Activated naive CD4-positive, alpha-beta T cell treated with anti-CD3 and anti-CD28 coated beads, Interleukin-2, amount 50 U/mL, for 24 hours (primary cell): Measurements from ENCODE around the gene PIMREG.
A peak's percentile ranks its signal among the peaks of the same experiment; 100 is the strongest.

Experiments
- H3K27ac Mint-ChIP-seq: one replicate; pipeline ENCODE4 v1.8.0; 2021; ENCODE audit warnings: mild to moderate bottlenecking, mixed read lengths
- H3K27me3 Mint-ChIP-seq: one replicate; pipeline ENCODE4 v1.8.0; 2021; ENCODE audit warnings: mixed read lengths
- H3K36me3 Mint-ChIP-seq: one replicate; pipeline ENCODE4 v1.8.0; 2021; ENCODE audit warnings: mixed read lengths
- H3K4me1 Mint-ChIP-seq: one replicate; pipeline ENCODE4 v1.8.0; 2021; ENCODE audit warnings: mixed read lengths
- H3K4me3 Mint-ChIP-seq: one replicate; pipeline ENCODE4 v1.8.0; 2021; ENCODE audit warnings: mild to moderate bottlenecking, mixed read lengths
- H3K9me3 Mint-ChIP-seq: one replicate; pipeline ENCODE4 v1.8.0; 2021; ENCODE audit warnings: mixed read lengths

PIMREG gene

DNA sequence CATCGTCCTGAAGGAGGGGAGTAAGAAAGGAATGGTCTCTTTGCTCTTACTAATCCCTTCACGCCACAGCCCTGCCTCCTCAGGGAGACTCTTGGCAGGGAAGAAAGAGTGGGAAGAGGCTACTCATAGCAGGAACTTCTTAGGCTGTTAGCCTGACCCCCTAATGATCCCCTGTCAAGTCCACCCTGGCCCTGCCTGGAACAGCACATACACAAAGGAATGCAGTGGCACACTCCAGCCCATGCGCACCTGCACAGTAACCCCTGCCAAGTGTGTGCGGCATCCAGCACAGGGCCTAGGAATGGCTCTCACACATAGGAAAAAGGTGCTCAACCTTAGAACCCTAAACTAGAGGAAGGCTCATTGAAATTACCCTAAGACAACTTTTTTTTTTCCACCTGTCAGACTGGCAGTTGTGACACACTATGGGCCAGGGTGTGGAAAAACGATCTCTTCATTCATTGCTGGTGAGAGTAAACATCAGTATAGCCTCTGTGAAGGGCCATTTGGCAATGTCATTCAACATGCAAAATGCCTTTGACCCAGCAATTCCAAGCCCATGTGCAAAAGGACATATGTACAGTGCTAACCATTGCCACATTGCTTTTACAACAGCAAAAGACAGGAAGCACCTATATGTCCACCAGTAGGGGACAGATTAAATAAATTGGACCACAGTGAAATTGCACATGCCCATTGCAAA, 50.1 kb downstream of the PIMREG start:
- no peaks in the 10 kb centered on the region for H3K27me3 Mint-ChIP-seq
- no peaks in the 10 kb centered on the region for H3K36me3 Mint-ChIP-seq
- peaks cover 16% of the 10 kb centered on the region for H3K4me1 Mint-ChIP-seq
- no peaks in the 10 kb centered on the region for H3K9me3 Mint-ChIP-seq
- H3K27ac Mint-ChIP-seq: no peak overlapping the region
- H3K4me3 Mint-ChIP-seq: no peak overlapping the region

DNA sequence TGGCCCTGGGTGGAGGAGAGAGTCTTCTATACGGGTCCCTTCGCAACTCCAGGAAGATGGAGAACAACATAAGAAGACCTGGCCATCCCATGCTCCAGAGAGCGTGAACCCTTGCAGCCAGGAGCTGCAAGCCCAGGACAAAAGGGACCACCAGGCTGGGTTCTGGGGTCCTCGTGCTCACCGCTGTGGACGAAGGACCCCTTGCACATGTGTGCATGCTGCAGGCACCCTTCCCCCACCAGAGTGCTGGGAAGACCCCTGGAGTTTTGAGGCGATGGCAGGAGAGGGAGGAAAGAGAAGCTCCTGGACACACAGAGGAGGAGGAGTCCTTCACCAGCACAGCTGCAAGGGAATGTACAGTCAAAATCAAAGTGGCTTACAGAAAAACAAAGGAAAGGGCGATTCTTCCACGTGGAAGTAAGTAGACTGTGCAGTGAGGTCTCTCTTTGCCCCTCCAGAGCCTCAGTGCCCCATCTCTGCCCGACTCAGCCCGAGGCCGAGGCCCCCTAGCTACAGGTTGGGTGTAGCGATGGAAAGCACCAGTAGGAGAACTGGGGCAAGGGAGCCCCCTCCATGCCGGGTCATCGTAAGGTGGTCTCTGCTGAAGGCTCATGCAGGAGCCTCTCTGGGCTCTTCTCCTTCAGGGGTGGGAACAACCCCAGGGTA, 51.3 kb downstream of the PIMREG start:
- H3K9me3 Mint-ChIP-seq: no peaks in the 10 kb centered on the region
- H3K27me3 Mint-ChIP-seq: no peaks in the 10 kb centered on the region
- H3K36me3 Mint-ChIP-seq: no peaks in the 10 kb centered on the region
- no peak overlapping the region for H3K27ac Mint-ChIP-seq
- H3K4me3 Mint-ChIP-seq: peak overlapping the region; percentile 47
- H3K4me1 Mint-ChIP-seq: peaks cover 16% of the 10 kb centered on the region

DNA sequence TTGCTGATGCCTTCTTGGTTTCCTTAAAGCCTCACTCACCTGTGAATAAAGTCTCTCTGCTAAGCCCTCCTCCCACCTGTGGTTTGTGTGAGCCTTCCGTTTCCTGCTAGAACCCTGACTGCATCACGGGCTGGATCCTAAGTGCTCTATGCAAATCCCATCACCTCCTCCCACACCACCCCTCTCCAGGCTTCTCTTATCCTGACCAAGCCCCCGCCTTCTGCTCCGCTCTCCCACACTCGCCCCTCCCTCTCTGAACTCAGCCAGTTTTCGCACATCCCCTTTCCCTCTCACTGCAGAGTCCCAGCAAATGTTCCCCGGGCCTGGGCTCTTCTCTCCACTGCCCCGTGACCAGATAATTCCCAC, 51.8 kb downstream of the PIMREG start:
- Mint-ChIP-seq H3K27me3 (no peaks in the 10 kb centered on the region), H3K4me1 (peaks cover 16% of the 10 kb centered on the region), H3K36me3 (no peaks in the 10 kb centered on the region), H3K9me3 (no peaks in the 10 kb centered on the region), H3K4me3 (peak overlapping the region; percentile 45), H3K27ac (no peak overlapping the region)

DNA sequence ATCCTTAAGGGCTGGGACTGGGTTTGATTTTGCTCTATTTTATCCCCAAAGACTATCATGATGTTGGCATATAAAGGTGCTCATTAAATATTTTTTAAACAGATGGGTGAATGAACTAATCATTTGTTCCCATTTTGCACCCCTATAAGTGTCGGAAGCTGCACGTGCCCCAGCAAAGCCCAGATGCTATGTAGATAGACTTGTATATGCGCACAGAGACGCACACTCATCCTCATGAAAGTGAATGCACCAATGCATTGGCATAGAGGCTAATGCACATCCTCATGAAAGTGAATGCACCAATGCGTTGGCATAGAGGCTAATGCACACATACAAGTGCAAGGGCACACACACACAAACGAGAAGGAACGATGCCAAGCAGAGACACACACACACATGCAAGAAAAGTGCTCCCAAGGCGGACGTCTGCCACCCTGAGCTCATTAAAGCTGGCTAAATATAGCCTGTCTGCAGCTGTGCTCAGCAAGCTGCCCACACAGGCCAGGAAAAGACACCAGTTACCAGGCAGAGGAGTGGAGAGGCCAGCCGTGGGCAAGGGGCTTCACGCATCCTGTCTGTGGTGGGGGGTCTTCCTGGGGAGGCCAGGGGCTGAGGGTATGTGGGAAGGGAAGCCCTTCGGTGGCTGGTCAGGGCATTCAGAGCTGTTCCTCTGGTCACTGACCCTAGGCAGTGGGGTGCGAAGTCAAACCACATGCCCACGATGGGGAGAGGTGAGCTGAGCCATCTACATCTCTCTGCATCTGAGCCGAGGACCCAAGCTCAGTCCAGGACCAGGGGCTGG, 52.6 kb downstream of the PIMREG start:
- Mint-ChIP-seq H3K27me3 (no peaks in the 10 kb centered on the region), H3K36me3 (no peaks in the 10 kb centered on the region), H3K9me3 (no peaks in the 10 kb centered on the region), H3K27ac (no peak overlapping the region), H3K4me1 (peaks cover 16% of the 10 kb centered on the region), H3K4me3 (peak overlapping the region; percentile 45)

- H3K36me3 Mint-ChIP-seq: no peaks in the 10 kb centered on the region
- peaks cover 16% of the 10 kb centered on the region for H3K4me1 Mint-ChIP-seq
- H3K4me3 Mint-ChIP-seq: no peak overlapping the region
- H3K27me3 Mint-ChIP-seq: no peaks in the 10 kb centered on the region
- no peak overlapping the region for H3K27ac Mint-ChIP-seq
- no peaks in the 10 kb centered on the region for H3K9me3 Mint-ChIP-seq
Measured at GRCh38 chr17:6497496-6498221, 53.4 kb downstream of the PIMREG start.

GRCh38 chr17:6498356-6498755, 54.1 kb downstream of the PIMREG start:
- Mint-ChIP-seq H3K27me3 (no peaks in the 10 kb centered on the region), H3K36me3 (no peaks in the 10 kb centered on the region), H3K4me3 (no peak overlapping the region), H3K9me3 (no peaks in the 10 kb centered on the region), H3K27ac (no peak overlapping the region), H3K4me1 (peaks cover 16% of the 10 kb centered on the region)

DNA sequence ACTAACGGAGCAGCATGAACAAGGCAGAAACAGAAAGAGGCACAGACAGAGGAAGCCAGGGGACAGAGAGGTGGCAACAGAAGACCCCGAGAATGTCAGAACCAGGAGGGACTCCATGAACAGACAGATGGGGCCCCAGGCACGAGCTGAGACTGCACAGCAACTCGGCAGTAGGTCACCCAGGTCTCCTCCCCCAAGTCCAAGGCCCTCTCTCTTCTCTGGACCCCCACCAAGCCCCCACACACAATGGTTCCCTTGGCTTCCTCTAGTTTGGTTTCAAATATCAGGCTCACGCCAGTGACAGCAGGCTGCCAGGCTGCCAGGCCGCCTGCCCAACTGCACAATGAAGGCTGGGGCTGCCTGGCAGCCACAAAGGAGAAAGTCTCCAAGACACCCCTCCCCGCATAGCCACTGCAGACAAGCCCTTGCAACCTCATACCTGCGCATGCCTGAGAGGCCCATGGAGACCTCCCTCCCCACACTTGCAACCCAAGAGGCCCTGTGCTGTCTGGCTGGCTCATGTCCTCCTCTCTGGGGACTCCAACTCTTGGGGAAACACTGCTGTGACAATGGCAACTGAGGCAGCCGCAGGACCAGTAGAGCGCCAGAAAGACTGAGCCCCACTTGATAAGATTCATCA, 54.8 kb downstream of the PIMREG start:
- Mint-ChIP-seq H3K27me3 (no peaks in the 10 kb centered on the region), H3K27ac (no peak overlapping the region), H3K4me3 (no peak overlapping the region), H3K36me3 (no peaks in the 10 kb centered on the region), H3K9me3 (no peaks in the 10 kb centered on the region), H3K4me1 (peaks cover 16% of the 10 kb centered on the region)
